H54 (cell line): Measurements from ENCODE around the gene NKX3-2.
A peak's percentile ranks its signal among the peaks of the same experiment; 100 is the strongest.

Experiments
- DNase-seq: peaks from one replicate; pipeline ENCODE4 v3.0.0; 2011; ENCODE audit warnings: low spot score, mixed read lengths; ENCODE audit not compliant: insufficient read length
- FAIRE-seq: peaks from 3 replicates; lab custom pipeline; 2011; peaks lifted over from hg19 to GRCh38; lab: Jason Lieb, UNC
- POLR2A ChIP-seq: IDR thresholded peaks from 2 replicates; pipeline ENCODE4 v1.6.1; 2011; ENCODE audit warnings: low read depth, mild to moderate bottlenecking, low read length

Gene NKX3-2

GRCh38 chr4:13553081-13553480 lies 8.8 kb upstream of the NKX3-2 start:
- TF ChIP-seq POLR2A = no peak
- no peak for DNase-seq

GRCh38 chr4:13548984-13549546 lies 4.8 kb upstream of the NKX3-2 start:
- peak; percentile 68 for FAIRE-seq
- DNase-seq = peak; percentile 86
- no peak for TF ChIP-seq POLR2A

More at GRCh38 chr4:13553081-13553480, 8.8 kb upstream of the NKX3-2 start:
- no peak for FAIRE-seq

GRCh38 chr4:13548059-13548983 lies 4.0 kb upstream of the NKX3-2 start:
- FAIRE-seq = no peak
- DNase-seq = peak; percentile 40
- TF ChIP-seq POLR2A = no peak

- no peak for DNase-seq
- TF ChIP-seq POLR2A = no peak
- FAIRE-seq = no peak
Measured at GRCh38 chr4:13547485-13548041, 3.3 kb upstream of the NKX3-2 start.

GRCh38 chr4:13546941-13547484 lies 2.7 kb upstream of the NKX3-2 start:
- no peak for DNase-seq
- TF ChIP-seq POLR2A = no peak
- FAIRE-seq = no peak

- FAIRE-seq (no peak), DNase-seq (no peak)
- TF ChIP-seq POLR2A = no peak
Measured at GRCh38 chr4:13546142-13546940, 2.0 kb upstream of the NKX3-2 start.

GRCh38 chr4:13545394-13545808 lies 1.1 kb upstream of the NKX3-2 start:
- FAIRE-seq (no peak), DNase-seq (no peak)
- TF ChIP-seq POLR2A = no peak

- peak; percentile 94 for DNase-seq
- no peak; the same call in 1 of the 2 replicates for TF ChIP-seq POLR2A
- peak; percentile 80 for FAIRE-seq
Measured at GRCh38 chr4:13544606-13545393, 492 bp upstream of the NKX3-2 start.

- TF ChIP-seq POLR2A = no peak
- no peak for DNase-seq
Measured at GRCh38 chr4:13543032-13543838, 1.1 kb downstream of the NKX3-2 start.

GRCh38 chr4:13542577-13543031 lies 1.7 kb downstream of the NKX3-2 start:
- no peak for TF ChIP-seq POLR2A
- DNase-seq = no peak
- no peak for FAIRE-seq

More at GRCh38 chr4:13543032-13543838, 1.1 kb downstream of the NKX3-2 start:
- FAIRE-seq = no peak

- TF ChIP-seq POLR2A = no peak
- no peak for DNase-seq
- no peak for FAIRE-seq
Measured at GRCh38 chr4:13541720-13542576, 2.4 kb downstream of the NKX3-2 start.

GRCh38 chr4:13541176-13541604 lies 3.1 kb downstream of the NKX3-2 start:
- no peak for FAIRE-seq
- TF ChIP-seq POLR2A = no peak
- no peak for DNase-seq
